Esophagus muscularis mucosa (tissue), 4 donors: ENCODE results near the gene OTOGL.

ENCODE experiments used
- EP300 ChIP-seq: sonication (generic); formaldehyde crosslinking; IDR thresholded peaks from one replicate; pipeline ENCODE4 v1.6.1; 2017; ENCODE audit warnings: antibody characterized with exemption
- POLR2A ChIP-seq: fragments of 450-650 bp; IDR thresholded peaks from one replicate; pipeline ENCODE4 v1.6.1; 2017; ENCODE audit warnings: antibody characterized with exemption, moderate library complexity, mild to moderate bottlenecking, low read depth
- TF ChIP-seq, protein P1 (sequence below), 3 experiments: fragments of 200-600 bp in 2 of 3; fragments of 450-650 bp in 1 of 3; sonication (generic) in 2 of 3; IDR thresholded peaks; one replicate each; pipeline ENCODE4 v1.5.1; 2017 to 2019; ENCODE audit warnings: antibody characterized with exemption in 3 of 3, mild to moderate bottlenecking in 2 of 3, moderate library complexity in 1 of 3

DNA sequence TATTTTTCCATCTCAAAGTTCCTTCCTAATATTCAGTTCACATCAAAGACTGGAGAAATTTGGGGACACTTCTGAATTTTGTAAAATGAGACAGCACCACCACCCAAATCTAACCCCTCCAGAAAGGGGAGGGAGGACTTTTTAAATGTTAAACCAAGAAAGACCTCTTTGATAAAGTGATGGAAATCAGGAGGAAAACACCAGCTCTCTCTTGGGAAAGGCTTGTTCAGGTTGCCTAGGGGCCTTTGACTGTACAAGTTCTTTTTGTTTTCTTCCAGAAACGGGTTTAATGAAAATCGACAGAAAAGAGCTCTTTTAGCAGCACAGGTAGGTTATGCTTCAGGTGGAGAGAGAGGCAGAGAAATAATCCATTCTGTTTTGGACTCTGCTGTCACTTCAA is 112.3 kb downstream of the OTOGL start:
- no peak for TF ChIP-seq POLR2A
- TF ChIP-seq, protein P1, sequence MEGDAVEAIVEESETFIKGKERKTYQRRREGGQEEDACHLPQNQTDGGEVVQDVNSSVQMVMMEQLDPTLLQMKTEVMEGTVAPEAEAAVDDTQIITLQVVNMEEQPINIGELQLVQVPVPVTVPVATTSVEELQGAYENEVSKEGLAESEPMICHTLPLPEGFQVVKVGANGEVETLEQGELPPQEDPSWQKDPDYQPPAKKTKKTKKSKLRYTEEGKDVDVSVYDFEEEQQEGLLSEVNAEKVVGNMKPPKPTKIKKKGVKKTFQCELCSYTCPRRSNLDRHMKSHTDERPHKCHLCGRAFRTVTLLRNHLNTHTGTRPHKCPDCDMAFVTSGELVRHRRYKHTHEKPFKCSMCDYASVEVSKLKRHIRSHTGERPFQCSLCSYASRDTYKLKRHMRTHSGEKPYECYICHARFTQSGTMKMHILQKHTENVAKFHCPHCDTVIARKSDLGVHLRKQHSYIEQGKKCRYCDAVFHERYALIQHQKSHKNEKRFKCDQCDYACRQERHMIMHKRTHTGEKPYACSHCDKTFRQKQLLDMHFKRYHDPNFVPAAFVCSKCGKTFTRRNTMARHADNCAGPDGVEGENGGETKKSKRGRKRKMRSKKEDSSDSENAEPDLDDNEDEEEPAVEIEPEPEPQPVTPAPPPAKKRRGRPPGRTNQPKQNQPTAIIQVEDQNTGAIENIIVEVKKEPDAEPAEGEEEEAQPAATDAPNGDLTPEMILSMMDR (IDR thresholded peaks at IDR 0.05): no peak
- no peak for TF ChIP-seq EP300
